Gastroesophageal sphincter (tissue), 3 donors: ENCODE data around the gene OR5AR1.

Source experiments
- POLR2A ChIP-seq, 2 donors: fragments of 450-650 bp; IDR thresholded peaks; one replicate each; pipeline ENCODE4 v1.6.1; 2017; ENCODE audit warnings: antibody characterized with exemption in 2 of 2, mild to moderate bottlenecking in 2 of 2, moderate library complexity in 1 of 2
- POLR2AphosphoS5 ChIP-seq: sonication (generic); formaldehyde crosslinking; IDR thresholded peaks from one replicate; pipeline ENCODE4 v1.6.1; 2017; ENCODE audit warnings: antibody characterized with exemption
- TF ChIP-seq, protein P1 (sequence below), 4 experiments: fragments of 200-600 bp in 2 of 4; fragments of 450-650 bp in 2 of 4; sonication (generic) in 1 of 4; IDR thresholded peaks; one replicate each; pipeline ENCODE4 v1.5.1; 2017 to 2019; ENCODE audit warnings: antibody characterized with exemption in 4 of 4, mild to moderate bottlenecking in 2 of 4, moderate library complexity in 2 of 4

DNA sequence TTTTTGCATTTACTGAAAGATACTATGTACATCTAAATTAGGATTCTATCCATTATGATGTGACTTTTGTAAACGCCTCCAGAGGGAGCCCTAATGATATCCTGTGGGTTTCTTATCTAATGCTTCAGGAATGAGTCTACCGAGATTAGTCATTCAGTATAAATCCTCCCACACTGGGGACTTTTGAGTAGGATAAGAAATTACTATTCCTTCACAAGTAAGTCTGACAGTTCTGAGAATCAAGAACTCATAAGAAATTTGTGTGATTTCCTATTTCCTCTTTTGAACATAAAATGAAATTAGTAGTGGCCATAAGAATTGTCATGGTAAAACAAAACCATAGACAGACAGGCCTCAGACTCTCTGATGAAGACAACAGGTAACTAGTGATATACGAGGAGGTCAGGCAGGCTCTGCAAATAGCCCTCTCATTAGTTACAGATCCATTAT lies 38.8 kb upstream of the OR5AR1 start:
- TF ChIP-seq, protein P1, sequence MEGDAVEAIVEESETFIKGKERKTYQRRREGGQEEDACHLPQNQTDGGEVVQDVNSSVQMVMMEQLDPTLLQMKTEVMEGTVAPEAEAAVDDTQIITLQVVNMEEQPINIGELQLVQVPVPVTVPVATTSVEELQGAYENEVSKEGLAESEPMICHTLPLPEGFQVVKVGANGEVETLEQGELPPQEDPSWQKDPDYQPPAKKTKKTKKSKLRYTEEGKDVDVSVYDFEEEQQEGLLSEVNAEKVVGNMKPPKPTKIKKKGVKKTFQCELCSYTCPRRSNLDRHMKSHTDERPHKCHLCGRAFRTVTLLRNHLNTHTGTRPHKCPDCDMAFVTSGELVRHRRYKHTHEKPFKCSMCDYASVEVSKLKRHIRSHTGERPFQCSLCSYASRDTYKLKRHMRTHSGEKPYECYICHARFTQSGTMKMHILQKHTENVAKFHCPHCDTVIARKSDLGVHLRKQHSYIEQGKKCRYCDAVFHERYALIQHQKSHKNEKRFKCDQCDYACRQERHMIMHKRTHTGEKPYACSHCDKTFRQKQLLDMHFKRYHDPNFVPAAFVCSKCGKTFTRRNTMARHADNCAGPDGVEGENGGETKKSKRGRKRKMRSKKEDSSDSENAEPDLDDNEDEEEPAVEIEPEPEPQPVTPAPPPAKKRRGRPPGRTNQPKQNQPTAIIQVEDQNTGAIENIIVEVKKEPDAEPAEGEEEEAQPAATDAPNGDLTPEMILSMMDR (IDR thresholded peaks at IDR 0.05), result peak in 1 of 4 experiments; percentile 36
- no peak for TF ChIP-seq POLR2A (IDR thresholded peaks at IDR 0.05)
- no peak for TF ChIP-seq POLR2AphosphoS5
